ENCODE data around the gene SLC4A2. TPM values are rescaled to one million over a fixed set of nuclear protein-coding genes. Genes with fewer than 3 reads are reported as not detected.

SLC4A2 gene
- total and polyA plus RNA-seq, 9 donors: 41.0 to 78.1 (median 64.6) TPM

- Histone ChIP-seq H3K9me3 (replicated peaks; ENCODE audit: control insufficient read depth, low read depth, low read length) (no peaks in the 10 kb centered on the region), H3K27ac (ENCODE audit: low read length) (no peak overlapping the region), H3K4me1 (ENCODE audit: control insufficient read depth, insufficient read depth, low read length) (peaks cover 30% of the 10 kb centered on the region), H3K36me3 (ENCODE audit: control insufficient read depth, insufficient read depth, low read length) (peaks cover 33% of the 10 kb centered on the region), H3K27me3 (ENCODE audit: control insufficient read depth, insufficient read depth, low read length) (no peaks in the 10 kb centered on the region), H3K4me3 (ENCODE audit: low read length) (no peak overlapping the region)
- 85% methylated on average over 2 of the region's 5 CpGs for WGBS (ENCODE audit: insufficient coverage)
- no peak for DNase-seq
These were observed 35.3 kb downstream of the SLC4A2 start for GRCh38 chr7:151094675-151095074.

DNA sequence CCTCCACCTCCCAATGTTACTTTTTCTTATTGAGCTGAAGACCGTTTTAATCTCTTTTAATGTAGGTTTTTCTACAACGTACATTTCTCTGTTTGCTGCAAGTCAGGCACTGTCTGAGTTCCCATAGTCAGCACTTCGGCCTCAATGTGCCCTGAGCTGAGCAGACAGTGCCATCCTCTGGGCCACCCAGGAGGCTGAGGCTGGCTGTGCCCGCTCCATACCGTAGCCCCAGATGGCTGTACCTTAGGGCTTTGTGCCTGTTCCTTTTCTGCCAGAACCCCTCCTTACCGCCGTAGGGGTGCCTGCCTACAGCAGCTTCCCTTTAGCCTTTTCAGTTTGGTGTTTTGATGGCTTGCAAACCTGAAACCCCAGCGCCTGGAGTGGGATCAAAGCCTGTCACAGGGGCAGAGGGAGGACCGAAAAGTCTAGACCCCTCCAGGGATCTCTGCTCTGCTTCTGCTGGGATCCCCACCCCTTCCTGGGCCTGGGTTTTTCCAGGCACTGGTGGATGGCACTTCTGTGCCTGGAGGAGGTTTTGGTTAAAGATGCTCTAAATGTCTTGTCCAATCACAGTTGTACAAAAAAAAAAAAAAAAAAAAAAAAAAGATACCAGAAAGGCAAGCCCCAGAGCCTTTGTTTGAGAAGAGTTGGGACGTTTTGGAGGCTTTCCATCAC is 35.9 kb downstream of the SLC4A2 start:
- peaks cover 24% of the 10 kb centered on the region for H3K4me1 ChIP-seq (ENCODE audit: control insufficient read depth, insufficient read depth, low read length)

GRCh38 chr7:151095828-151096475 is 36.6 kb downstream of the SLC4A2 start:
- Histone ChIP-seq H3K4me3 (ENCODE audit: low read length) (no peak overlapping the region), H3K9me3 (replicated peaks; ENCODE audit: control insufficient read depth, low read depth, low read length) (no peaks in the 10 kb centered on the region), H3K36me3 (ENCODE audit: control insufficient read depth, insufficient read depth, low read length) (peaks cover 33% of the 10 kb centered on the region), H3K4me1 (ENCODE audit: control insufficient read depth, insufficient read depth, low read length) (peaks cover 20% of the 10 kb centered on the region), H3K27me3 (ENCODE audit: control insufficient read depth, insufficient read depth, low read length) (no peaks in the 10 kb centered on the region), H3K27ac (ENCODE audit: low read length) (no peak overlapping the region)
- WGBS (ENCODE audit: insufficient coverage): 78% methylated on average over 15 of the region's 17 CpGs
- DNase-seq: no peak

More for the DNA sequence above, 35.9 kb downstream of the SLC4A2 start:
- WGBS (ENCODE audit: insufficient coverage): 64% methylated on average over 5 of the region's 10 CpGs
- DNase-seq: no peak
- no peaks in the 10 kb centered on the region for H3K9me3 ChIP-seq (replicated peaks; ENCODE audit: control insufficient read depth, low read depth, low read length)
- H3K36me3 ChIP-seq (ENCODE audit: control insufficient read depth, insufficient read depth, low read length): peaks cover 33% of the 10 kb centered on the region
- H3K27me3 ChIP-seq (ENCODE audit: control insufficient read depth, insufficient read depth, low read length): no peaks in the 10 kb centered on the region
- no peak overlapping the region for H3K27ac ChIP-seq (ENCODE audit: low read length)
- no peak overlapping the region for H3K4me3 ChIP-seq (ENCODE audit: low read length)

GRCh38 chr7:151099486-151100211 is 40.3 kb downstream of the SLC4A2 start:
- 58% methylated on average over 13 of the region's 20 CpGs for WGBS (ENCODE audit: insufficient coverage)
- Histone ChIP-seq H3K4me1 (ENCODE audit: control insufficient read depth, insufficient read depth, low read length) (peaks cover 15% of the 10 kb centered on the region), H3K27ac (ENCODE audit: low read length) (no peak overlapping the region), H3K27me3 (ENCODE audit: control insufficient read depth, insufficient read depth, low read length) (no peaks in the 10 kb centered on the region), H3K9me3 (replicated peaks; ENCODE audit: control insufficient read depth, low read depth, low read length) (no peaks in the 10 kb centered on the region), H3K4me3 (ENCODE audit: low read length) (no peak overlapping the region), H3K36me3 (ENCODE audit: control insufficient read depth, insufficient read depth, low read length) (peaks cover 5% of the 10 kb centered on the region)
- DNase-seq: peak; percentile 34

GRCh38 chr7:151100921-151101320 is 41.5 kb downstream of the SLC4A2 start:
- H3K27me3 ChIP-seq (ENCODE audit: control insufficient read depth, insufficient read depth, low read length): no peaks in the 10 kb centered on the region
- no peak overlapping the region for H3K4me3 ChIP-seq (ENCODE audit: low read length)
- no peaks in the 10 kb centered on the region for H3K9me3 ChIP-seq (replicated peaks; ENCODE audit: control insufficient read depth, low read depth, low read length)
- H3K27ac ChIP-seq (ENCODE audit: low read length): no peak overlapping the region
- H3K4me1 ChIP-seq (ENCODE audit: control insufficient read depth, insufficient read depth, low read length): peaks cover 14% of the 10 kb centered on the region
- H3K36me3 ChIP-seq (ENCODE audit: control insufficient read depth, insufficient read depth, low read length): peaks cover 9% of the 10 kb centered on the region
- no peak for DNase-seq
- 100% methylated on average over 1 of the region's 10 CpGs for WGBS (ENCODE audit: insufficient coverage)

- peaks cover 14% of the 10 kb centered on the region for H3K4me1 ChIP-seq (ENCODE audit: control insufficient read depth, insufficient read depth, low read length)
- no peak for DNase-seq
- peaks cover 6% of the 10 kb centered on the region for H3K36me3 ChIP-seq (ENCODE audit: control insufficient read depth, insufficient read depth, low read length)
- 76% methylated on average over 13 of the region's 24 CpGs for WGBS (ENCODE audit: insufficient coverage)
- H3K9me3 ChIP-seq (replicated peaks; ENCODE audit: control insufficient read depth, low read depth, low read length): no peaks in the 10 kb centered on the region
- no peak overlapping the region for H3K27ac ChIP-seq (ENCODE audit: low read length)
- H3K4me3 ChIP-seq (ENCODE audit: low read length): no peak overlapping the region
- H3K27me3 ChIP-seq (ENCODE audit: control insufficient read depth, insufficient read depth, low read length): no peaks in the 10 kb centered on the region
These were observed 42.4 kb downstream of the SLC4A2 start for GRCh38 chr7:151101621-151102396.

DNA sequence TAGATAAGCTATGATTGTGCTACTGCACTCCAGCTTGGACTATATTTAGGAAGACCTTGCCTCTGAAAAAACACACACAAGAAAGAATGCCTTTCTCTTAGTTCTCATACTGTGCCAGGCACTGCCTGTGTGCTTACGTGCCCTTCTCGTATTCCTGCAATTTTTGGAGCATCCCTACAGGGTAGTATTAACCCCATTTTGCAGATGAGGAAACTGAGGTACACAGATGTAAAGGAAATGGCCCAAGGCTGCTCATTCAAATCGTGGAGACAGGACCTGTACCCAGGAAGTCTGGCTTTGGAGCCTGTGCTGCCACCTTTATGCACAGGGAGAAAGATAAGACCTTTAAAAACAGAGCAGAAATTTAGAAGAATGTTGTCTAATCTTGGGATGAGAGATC is 43.6 kb downstream of the SLC4A2 start:
- no peak overlapping the region for H3K4me3 ChIP-seq (ENCODE audit: low read length)
- no peak for DNase-seq
- H3K27me3 ChIP-seq (ENCODE audit: control insufficient read depth, insufficient read depth, low read length): no peaks in the 10 kb centered on the region
- H3K4me1 ChIP-seq (ENCODE audit: control insufficient read depth, insufficient read depth, low read length): peaks cover 17% of the 10 kb centered on the region
- H3K9me3 ChIP-seq (replicated peaks; ENCODE audit: control insufficient read depth, low read depth, low read length): no peaks in the 10 kb centered on the region
- peaks cover 6% of the 10 kb centered on the region for H3K36me3 ChIP-seq (ENCODE audit: control insufficient read depth, insufficient read depth, low read length)
- 70% methylated on average over 1 of the region's 3 CpGs for WGBS (ENCODE audit: insufficient coverage)
- H3K27ac ChIP-seq (ENCODE audit: low read length): no peak overlapping the region

GRCh38 chr7:151103973-151104372 is 44.6 kb downstream of the SLC4A2 start:
- Histone ChIP-seq H3K27ac (ENCODE audit: low read length) (no peak overlapping the region), H3K9me3 (replicated peaks; ENCODE audit: control insufficient read depth, low read depth, low read length) (no peaks in the 10 kb centered on the region), H3K36me3 (ENCODE audit: control insufficient read depth, insufficient read depth, low read length) (peaks cover 9% of the 10 kb centered on the region), H3K4me1 (ENCODE audit: control insufficient read depth, insufficient read depth, low read length) (peaks cover 21% of the 10 kb centered on the region), H3K4me3 (ENCODE audit: low read length) (no peak overlapping the region), H3K27me3 (ENCODE audit: control insufficient read depth, insufficient read depth, low read length) (no peaks in the 10 kb centered on the region)
- WGBS (ENCODE audit: insufficient coverage): no CpG with 5 or more reads among the region's 12 CpGs
- DNase-seq: no peak

- peaks cover 9% of the 10 kb centered on the region for H3K36me3 ChIP-seq (ENCODE audit: control insufficient read depth, insufficient read depth, low read length)
- no peaks in the 10 kb centered on the region for H3K9me3 ChIP-seq (replicated peaks; ENCODE audit: control insufficient read depth, low read depth, low read length)
- peak; percentile 48 for DNase-seq
- 62% methylated on average over 15 of the region's 23 CpGs for WGBS (ENCODE audit: insufficient coverage)
- H3K4me3 ChIP-seq (ENCODE audit: low read length): no peak overlapping the region
- peaks cover 17% of the 10 kb centered on the region for H3K4me1 ChIP-seq (ENCODE audit: control insufficient read depth, insufficient read depth, low read length)
- H3K27me3 ChIP-seq (ENCODE audit: control insufficient read depth, insufficient read depth, low read length): no peaks in the 10 kb centered on the region
- H3K27ac ChIP-seq (ENCODE audit: low read length): no peak overlapping the region
These were observed 45.2 kb downstream of the SLC4A2 start for GRCh38 chr7:151104411-151105235.

All from muscle of leg (tissue), 11 donors.